ENCODE data around the gene ATP10B. TPM values are rescaled to one million over a fixed set of nuclear protein-coding genes. Genes with fewer than 3 reads are reported as not detected.

Gene ATP10B
- total RNA-seq, 1 experiment from 2014 or later: not detected

GRCh38 chr5:160788102-160788660 lies 63.8 kb downstream of the ATP10B start:
- no TSS peak for BruUV-seq (replicated peaks)

GRCh38 chr5:160787240-160787639 lies 64.8 kb downstream of the ATP10B start:
- intact Hi-C loops (cut with micrococcal nuclease; ENCODE audit: unreplicated experiment): loop anchor here (5.0 kb wide), 1 partner anchor 350 kb away; no protein-coding TSS in a partner anchor
- H3K36me3 ChIP-seq (ENCODE audit: control insufficient read depth, insufficient read depth, low read length): no peaks in the 10 kb centered on the region
- ATAC-seq (no peak), DNase-seq (ENCODE audit: low read depth, low spot score) (no peak)
- no peaks in the 10 kb centered on the region for H3K4me1 ChIP-seq (ENCODE audit: control insufficient read depth, insufficient read depth, low read length)
- no peaks in the 10 kb centered on the region for H3K9me3 ChIP-seq (ENCODE audit: control insufficient read depth, insufficient read depth, low read depth, low read length)
- CTCF ChIA-PET: no interaction called here
- POLR2A ChIA-PET: no interaction called here
- H3K27me3 ChIP-seq (ENCODE audit: control insufficient read depth, insufficient read depth, low read length): no peaks in the 10 kb centered on the region
- TF ChIP-seq TCF7L2 (IDR thresholded peaks at IDR 0.05; ENCODE audit: low read depth, low read length) (no peak), SIN3A (IDR thresholded peaks at IDR 0.05; ENCODE audit: borderline replicate concordance, insufficient read depth, low read depth, low read length) (no peak), CTCF (IDR thresholded peaks at IDR 0.05) (peak; percentile 52), POLR2AphosphoS5 (IDR thresholded peaks at IDR 0.05; ENCODE audit: low read depth, low read length) (no peak)
- TF ChIP-seq, protein P1, sequence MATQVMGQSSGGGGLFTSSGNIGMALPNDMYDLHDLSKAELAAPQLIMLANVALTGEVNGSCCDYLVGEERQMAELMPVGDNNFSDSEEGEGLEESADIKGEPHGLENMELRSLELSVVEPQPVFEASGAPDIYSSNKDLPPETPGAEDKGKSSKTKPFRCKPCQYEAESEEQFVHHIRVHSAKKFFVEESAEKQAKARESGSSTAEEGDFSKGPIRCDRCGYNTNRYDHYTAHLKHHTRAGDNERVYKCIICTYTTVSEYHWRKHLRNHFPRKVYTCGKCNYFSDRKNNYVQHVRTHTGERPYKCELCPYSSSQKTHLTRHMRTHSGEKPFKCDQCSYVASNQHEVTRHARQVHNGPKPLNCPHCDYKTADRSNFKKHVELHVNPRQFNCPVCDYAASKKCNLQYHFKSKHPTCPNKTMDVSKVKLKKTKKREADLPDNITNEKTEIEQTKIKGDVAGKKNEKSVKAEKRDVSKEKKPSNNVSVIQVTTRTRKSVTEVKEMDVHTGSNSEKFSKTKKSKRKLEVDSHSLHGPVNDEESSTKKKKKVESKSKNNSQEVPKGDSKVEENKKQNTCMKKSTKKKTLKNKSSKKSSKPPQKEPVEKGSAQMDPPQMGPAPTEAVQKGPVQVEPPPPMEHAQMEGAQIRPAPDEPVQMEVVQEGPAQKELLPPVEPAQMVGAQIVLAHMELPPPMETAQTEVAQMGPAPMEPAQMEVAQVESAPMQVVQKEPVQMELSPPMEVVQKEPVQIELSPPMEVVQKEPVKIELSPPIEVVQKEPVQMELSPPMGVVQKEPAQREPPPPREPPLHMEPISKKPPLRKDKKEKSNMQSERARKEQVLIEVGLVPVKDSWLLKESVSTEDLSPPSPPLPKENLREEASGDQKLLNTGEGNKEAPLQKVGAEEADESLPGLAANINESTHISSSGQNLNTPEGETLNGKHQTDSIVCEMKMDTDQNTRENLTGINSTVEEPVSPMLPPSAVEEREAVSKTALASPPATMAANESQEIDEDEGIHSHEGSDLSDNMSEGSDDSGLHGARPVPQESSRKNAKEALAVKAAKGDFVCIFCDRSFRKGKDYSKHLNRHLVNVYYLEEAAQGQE (IDR thresholded peaks at IDR 0.05; ENCODE audit: insufficient read depth in 1 of 2, low read depth in 2 of 2, low read length in 1 of 2): no peak
- H3K4me3 ChIP-seq (ENCODE audit: low read depth in 2 of 2, low read length in 2 of 2): no peak overlapping the region
- in situ Hi-C loops (cut with HindIII; ENCODE audit: low pct_unique_long_range_greater_than_20kb, low sequenced_read_pairs): no loop called here
- H3K27ac ChIP-seq (ENCODE audit: low read length): no peak overlapping the region
- no TSS peak for BruUV-seq (replicated peaks)

More at GRCh38 chr5:160788102-160788660, 63.8 kb downstream of the ATP10B start:
- CTCF ChIA-PET: no interaction called here
- no peaks in the 10 kb centered on the region for H3K36me3 ChIP-seq (ENCODE audit: control insufficient read depth, insufficient read depth, low read length)
- H3K4me3 ChIP-seq (ENCODE audit: low read depth in 2 of 2, low read length in 2 of 2): no peak overlapping the region
- H3K27me3 ChIP-seq (ENCODE audit: control insufficient read depth, insufficient read depth, low read length): no peaks in the 10 kb centered on the region
- H3K4me1 ChIP-seq (ENCODE audit: control insufficient read depth, insufficient read depth, low read length): no peaks in the 10 kb centered on the region
- H3K27ac ChIP-seq (ENCODE audit: low read length): no peak overlapping the region
- H3K9me3 ChIP-seq (ENCODE audit: control insufficient read depth, insufficient read depth, low read depth, low read length): no peaks in the 10 kb centered on the region
- DNase-seq (ENCODE audit: low read depth, low spot score) (no peak), ATAC-seq (no peak)
- POLR2A ChIA-PET: no interaction called here
- in situ Hi-C loops (cut with HindIII; ENCODE audit: low pct_unique_long_range_greater_than_20kb, low sequenced_read_pairs) (no loop called here), intact Hi-C loops (cut with micrococcal nuclease; ENCODE audit: unreplicated experiment) (loop anchor here (5.0 kb wide), 1 partner anchor 351 kb away; no protein-coding TSS in a partner anchor)
- TF ChIP-seq, protein P1 (IDR thresholded peaks at IDR 0.05; ENCODE audit: insufficient read depth in 1 of 2, low read depth in 2 of 2, low read length in 1 of 2): no peak
- TF ChIP-seq SIN3A (IDR thresholded peaks at IDR 0.05; ENCODE audit: borderline replicate concordance, insufficient read depth, low read depth, low read length) (no peak), TCF7L2 (IDR thresholded peaks at IDR 0.05; ENCODE audit: low read depth, low read length) (no peak), POLR2AphosphoS5 (IDR thresholded peaks at IDR 0.05; ENCODE audit: low read depth, low read length) (no peak), CTCF (IDR thresholded peaks at IDR 0.05) (no peak)
